D721Med (cell line): Measurements from ENCODE around the gene NCEH1.
"Not testable (repeated sequence)": the region's sequence is repeated elsewhere in the genome, so short reads cannot be mapped to it uniquely, and the experiment has no call there.

Experiments
- DNase-seq: peaks from one replicate; pipeline ENCODE4 v3.0.0; 2011; ENCODE audit warnings: low spot score; ENCODE audit not compliant: insufficient read length
- FAIRE-seq: peaks from 2 replicates; lab custom pipeline; 2011; peaks lifted over from hg19 to GRCh38; lab: Jason Lieb, UNC
- CTCF ChIP-seq: IDR thresholded peaks from 2 replicates; pipeline ENCODE4 v1.5.1; 2012; ENCODE audit warnings: mild to moderate bottlenecking, control low read depth; ENCODE audit not compliant: insufficient read depth; ENCODE audit errors: missing control alignments

The NCEH1 gene

GRCh38 chr3:172707967-172708366 lies 2.9 kb downstream of the NCEH1 start:
- FAIRE-seq, result no peak
- no peak for TF ChIP-seq CTCF
- no peak for DNase-seq

- TF ChIP-seq CTCF, result no peak
- FAIRE-seq (no peak), DNase-seq (no peak)
Measured at GRCh38 chr3:172707030-172707429, 3.8 kb downstream of the NCEH1 start.

GRCh38 chr3:172705170-172705569 lies 5.7 kb downstream of the NCEH1 start:
- no peak for TF ChIP-seq CTCF
- FAIRE-seq, result no peak
- no peak for DNase-seq

GRCh38 chr3:172704001-172704400 lies 6.9 kb downstream of the NCEH1 start:
- no peak for TF ChIP-seq CTCF
- FAIRE-seq, result no peak
- no peak for DNase-seq

- FAIRE-seq, DNase-seq: not testable (repeated sequence)
Measured at GRCh38 chr3:172702731-172703130, 8.1 kb downstream of the NCEH1 start.

- no peak for DNase-seq
- no peak for FAIRE-seq
- TF ChIP-seq CTCF, result no peak
Measured at GRCh38 chr3:172702256-172702655, 8.6 kb downstream of the NCEH1 start.

GRCh38 chr3:172701751-172702150 lies 9.1 kb downstream of the NCEH1 start:
- DNase-seq (no peak), FAIRE-seq (no peak)
- TF ChIP-seq CTCF, result no peak

GRCh38 chr3:172700936-172701455 lies 9.9 kb downstream of the NCEH1 start:
- no peak for DNase-seq
- FAIRE-seq, result no peak
- TF ChIP-seq CTCF, result no peak
